Keratinocyte (primary cell): ENCODE measurements around the gene MYO1D. TPM values are rescaled to one million over a fixed set of nuclear protein-coding genes. Genes with fewer than 3 reads are reported as not detected.

Experiments used
- DNase-seq: peaks from one replicate; pipeline ENCODE4 v3.0.0-alpha.2; 2011; ENCODE audit warnings: low read depth, missing footprints, low spot score
- FAIRE-seq: peaks from 2 replicates; lab custom pipeline; 2011; peaks lifted over from hg19 to GRCh38; lab: Jason Lieb, UNC
- H2AFZ ChIP-seq: 2 replicates; pipeline ENCODE4 v1.6.0; 2012; ENCODE audit warnings: low read length, control low read depth, inconsistent platforms; ENCODE audit not compliant: control insufficient read depth
- H3K27ac ChIP-seq: 2 replicates; pipeline ENCODE4 v1.5.1; 2011; ENCODE audit warnings: low read length; ENCODE audit not compliant: control insufficient read depth, insufficient read depth
- H3K27me3 ChIP-seq: 3 replicates; pipeline ENCODE4 v1.6.0; 2011; ENCODE audit warnings: low read length; ENCODE audit not compliant: control insufficient read depth, insufficient read depth; ENCODE audit errors: extremely low read depth
- H3K36me3 ChIP-seq, 2 experiments: 2 replicates in 1 of 2; 3 replicates in 1 of 2; pipeline ENCODE4 v1.5.1; 2011; ENCODE audit warnings: low read length in 2 of 2, mild to moderate bottlenecking in 1 of 2; ENCODE audit not compliant: control insufficient read depth in 2 of 2, insufficient read depth in 2 of 2; ENCODE audit errors: extremely low read depth in 1 of 2
- H3K4me1 ChIP-seq: 3 replicates; pipeline ENCODE4 v1.5.1; 2011; ENCODE audit warnings: low read length; ENCODE audit not compliant: control insufficient read depth, insufficient read depth; ENCODE audit errors: extremely low read depth
- H3K4me2 ChIP-seq: 3 replicates; pipeline ENCODE4 v1.6.0; 2011; ENCODE audit warnings: low read depth, low read length; ENCODE audit not compliant: control insufficient read depth, insufficient read depth; ENCODE audit errors: extremely low read depth
- H3K4me3 ChIP-seq, 3 experiments: fragments of 200-600 bp in 1 of 3; sonication (generic) in 1 of 3; 2 replicates in 2 of 3; 3 replicates in 1 of 3; pipeline ENCODE4 v1.5.1; 2011 to 2016; ENCODE audit warnings: low read length in 3 of 3, mild to moderate bottlenecking in 3 of 3, control low read depth in 2 of 3, inconsistent platforms in 1 of 3, low read depth in 1 of 3, mixed read lengths in 1 of 3, mixed run types in 1 of 3, moderate library complexity in 1 of 3; ENCODE audit not compliant: control insufficient read depth in 2 of 3, insufficient read depth in 2 of 3; ENCODE audit errors: extremely low read depth in 1 of 3
- H3K79me2 ChIP-seq: 2 replicates; pipeline ENCODE4 v1.6.0; 2012; ENCODE audit warnings: low read length; ENCODE audit not compliant: control insufficient read depth, insufficient read depth
- H3K9ac ChIP-seq: 3 replicates; pipeline ENCODE4 v1.6.0; 2011; ENCODE audit warnings: low read length; ENCODE audit not compliant: control insufficient read depth, insufficient read depth; ENCODE audit errors: extremely low read depth
- H3K9me1 ChIP-seq: 3 replicates; pipeline ENCODE4 v1.6.0; 2011; ENCODE audit warnings: low read length; ENCODE audit not compliant: control insufficient read depth, insufficient read depth; ENCODE audit errors: extremely low read depth
- H3K9me3 ChIP-seq: 2 replicates; pipeline ENCODE4 v1.5.1; 2012; ENCODE audit warnings: low read depth, low read length; ENCODE audit not compliant: control insufficient read depth
- H4K20me1 ChIP-seq: 3 replicates; pipeline ENCODE4 v1.6.0; 2011; ENCODE audit warnings: low read length; ENCODE audit not compliant: control insufficient read depth, insufficient read depth; ENCODE audit errors: extremely low read depth
- CTCF ChIP-seq, 3 experiments: IDR thresholded peaks in 1 of 3; conservative IDR thresholded peaks in 1 of 3; optimal IDR thresholded peaks in 1 of 3; 2 replicates in 2 of 3; 3 replicates in 1 of 3; pipeline versions ENCODE3 to v1.5.1; 2011; ENCODE audit warnings: low read length in 3 of 3, mild to moderate bottlenecking in 3 of 3, moderate library complexity in 2 of 3, control low read depth in 1 of 3, inconsistent platforms in 1 of 3; ENCODE audit not compliant: insufficient read depth in 2 of 3; ENCODE audit errors: extremely low read depth in 1 of 3
- EZH2 ChIP-seq: IDR thresholded peaks from one replicate; pipeline ENCODE4 v1.6.1; 2012; ENCODE audit warnings: inconsistent platforms, mild to moderate bottlenecking, low read length, moderate library complexity
- dilution Hi-C: fragments of 300-500 bp; cut with MboI; formaldehyde crosslinking; loops from one replicate; pipeline ENCODE4 v1.7.0; 2020; ENCODE audit warnings: low sequenced_read_pairs; ENCODE audit not compliant: extremely low pct_ligation_motif_present
- polyA plus RNA-seq, 5 experiments: library from polyadenylated mRNA; depleted of rRNA in 3 of 5; stranded (reverse) in 3 of 5; stranded (forward) in 1 of 5; unstranded in 1 of 5; fragments of >200 nt; gene quantifications; 1 replicate in 1 of 5; 2 replicates in 3 of 5; 3 replicates in 1 of 5; pipeline versions ENCODE4 v1.2.1 to v1.2.3, GENCODE V29; 2011 to 2012; ENCODE audit warnings: missing spikeins in 2 of 5, low read depth in 1 of 5, low replicate concordance in 1 of 5

MYO1D gene
- polyA plus RNA-seq, 1 donor (not counting 4 experiments of a cell fraction or from before 2014, with no cell fraction given), result 33.7 TPM

GRCh38 chr17:32551186-32551955, 325.6 kb downstream of the MYO1D start:
- dilution Hi-C loops, result no loop called here
- TF ChIP-seq EZH2 (no peak), CTCF (optimal IDR thresholded peaks at IDR 0.05 in 1 of 3, IDR thresholded peaks at IDR 0.05 in 1 of 3, conservative IDR thresholded peaks at IDR 0.05 in 1 of 3; ENCODE audit: extremely low read depth in 1 of 3, insufficient read depth in 2 of 3, low read length in 3 of 3) (no peak)
- Histone ChIP-seq H3K36me3 (no peaks in the 10 kb centered on the region), H3K9me3 (no peaks in the 10 kb centered on the region), H3K9me1 (no peaks in the 10 kb centered on the region), H3K27me3 (no peaks in the 10 kb centered on the region), H3K27ac (peak overlapping the region; percentile 95), H3K4me3 (peak overlapping the region; percentile 14 to 54 (median 34)), H3K79me2 (no peaks in the 10 kb centered on the region), H3K9ac (peak overlapping the region; percentile 79), H3K4me1 (peaks cover 41% of the 10 kb centered on the region), H4K20me1 (no peaks in the 10 kb centered on the region), H3K4me2 (peak overlapping the region; percentile 97), H2AFZ (peak overlapping the region; percentile 87)
- peak; percentile 45 for DNase-seq
- FAIRE-seq, result peak; percentile 86

- no peak for TF ChIP-seq CTCF (optimal IDR thresholded peaks at IDR 0.05 in 1 of 3, IDR thresholded peaks at IDR 0.05 in 1 of 3, conservative IDR thresholded peaks at IDR 0.05 in 1 of 3; ENCODE audit: extremely low read depth in 1 of 3, insufficient read depth in 2 of 3, low read length in 3 of 3)
- no peak for TF ChIP-seq EZH2
- H3K4me3 ChIP-seq, result no peak overlapping the region
- dilution Hi-C loops, result no loop called here
- peak overlapping the region; percentile 6 for H3K27ac ChIP-seq
- FAIRE-seq, result no peak
- no peaks in the 10 kb centered on the region for H4K20me1 ChIP-seq
- H3K79me2 ChIP-seq, result no peaks in the 10 kb centered on the region
- H3K9me3 ChIP-seq, result no peaks in the 10 kb centered on the region
- DNase-seq, result no peak
- H3K9me1 ChIP-seq, result no peaks in the 10 kb centered on the region
- no peak overlapping the region for H3K9ac ChIP-seq
- H3K36me3 ChIP-seq, result no peaks in the 10 kb centered on the region
- H3K4me1 ChIP-seq, result peaks cover 41% of the 10 kb centered on the region
- no peaks in the 10 kb centered on the region for H3K27me3 ChIP-seq
- no peak overlapping the region for H2AFZ ChIP-seq
- H3K4me2 ChIP-seq, result no peak overlapping the region
Observed at GRCh38 chr17:32549559-32549958, 327.4 kb downstream of the MYO1D start.
